Peyer's patch (tissue), 4 donors: ENCODE measurements around the gene RPL10L. TPM values are rescaled to one million over a fixed set of nuclear protein-coding genes. Genes with fewer than 3 reads are reported as not detected.

Source experiments
- DNase-seq, 3 donors: peaks; one replicate each; pipeline ENCODE4 v3.0.0-alpha.2; 2017 to 2019
- H3K27ac ChIP-seq, 4 donors: fragments of 200-600 bp; sonication (generic); one replicate each; pipeline ENCODE4 v1.5.1; 2016 to 2019
- H3K27me3 ChIP-seq, 2 donors: fragments of 200-600 bp; sonication (generic); one replicate each; pipeline ENCODE4 v1.5.1; 2019
- H3K36me3 ChIP-seq, 3 donors: fragments of 200-600 bp; sonication (generic); one replicate each; pipeline ENCODE4 v1.5.1; 2016 to 2019
- H3K4me1 ChIP-seq, 4 donors: fragments of 200-600 bp; sonication (generic); one replicate each; pipeline ENCODE4 v1.5.1; 2016 to 2019
- H3K4me3 ChIP-seq, 4 donors: fragments of 200-600 bp; sonication (generic); 1 replicate in 3 of 4; 2 replicates in 1 of 4; pipeline ENCODE4 v1.5.1; 2016 to 2019; ENCODE audit warnings: mild to moderate bottlenecking in 1 of 4
- H3K9me3 ChIP-seq, 4 donors: fragments of 200-600 bp; sonication (generic); one replicate each; pipeline ENCODE4 v1.5.1; 2016 to 2019; ENCODE audit warnings: mild to moderate bottlenecking in 1 of 4
- CTCF ChIP-seq, 6 experiments: fragments of 450-650 bp in 4 of 6; fragments of 200-600 bp in 2 of 6; sonication (generic) in 1 of 6; IDR thresholded peaks; one replicate each; pipeline ENCODE4 v1.5.1; 2017 to 2019; ENCODE audit warnings: antibody characterized with exemption in 6 of 6, mild to moderate bottlenecking in 3 of 6, moderate library complexity in 1 of 6
- POLR2A ChIP-seq, 2 donors: fragments of 450-650 bp; IDR thresholded peaks; one replicate each; pipeline ENCODE4 v1.5.1; 2017; ENCODE audit warnings: antibody characterized with exemption in 2 of 2, mild to moderate bottlenecking in 2 of 2, moderate library complexity in 2 of 2
- total RNA-seq, 4 donors: library from RNA; depleted of rRNA; stranded (reverse); fragments of >200 nt; gene quantifications; one replicate each; pipeline ENCODE4 v1.1.0, GENCODE V29; 2016

Gene RPL10L
- total RNA-seq, 4 donors from 2014 or later = 1.8 to 5.7 (median 4.0) TPM

GRCh38 chr14:46661728-46662127 lies 10.1 kb upstream of the RPL10L start:
- H3K27ac ChIP-seq = no peak overlapping the region
- H3K36me3 ChIP-seq = no peaks in the 10 kb centered on the region
- TF ChIP-seq CTCF (IDR thresholded peaks at IDR 0.05) = no peak
- TF ChIP-seq POLR2A (IDR thresholded peaks at IDR 0.05) = no peak
- H3K4me3 ChIP-seq = no peak overlapping the region
- H3K9me3 ChIP-seq = peaks cover 0 to 5% (median 0%) of the 10 kb centered on the region in 4 donors
- no peaks in the 10 kb centered on the region for H3K27me3 ChIP-seq
- DNase-seq = no peak
- H3K4me1 ChIP-seq = no peaks in the 10 kb centered on the region

- DNase-seq = no peak
- TF ChIP-seq CTCF (IDR thresholded peaks at IDR 0.05) (no peak), POLR2A (IDR thresholded peaks at IDR 0.05) (no peak)
- H3K4me3 ChIP-seq = no peak overlapping the region
- H3K27me3 ChIP-seq = no peaks in the 10 kb centered on the region
- H3K9me3 ChIP-seq = no peaks in the 10 kb centered on the region
- H3K4me1 ChIP-seq = no peaks in the 10 kb centered on the region
- H3K27ac ChIP-seq = no peak overlapping the region
- no peaks in the 10 kb centered on the region for H3K36me3 ChIP-seq
Observed at GRCh38 chr14:46653031-46653755, 1.6 kb upstream of the RPL10L start.

- Histone ChIP-seq H3K36me3 (no peaks in the 10 kb centered on the region), H3K27me3 (no peaks in the 10 kb centered on the region), H3K27ac (no peak overlapping the region), H3K4me1 (no peaks in the 10 kb centered on the region), H3K4me3 (no peak overlapping the region), H3K9me3 (no peaks in the 10 kb centered on the region)
- no peak for DNase-seq
- no peak for TF ChIP-seq POLR2A (IDR thresholded peaks at IDR 0.05)
- no peak for TF ChIP-seq CTCF (IDR thresholded peaks at IDR 0.05)
Observed at GRCh38 chr14:46646796-46647195, 4.8 kb downstream of the RPL10L start.

GRCh38 chr14:46626876-46627275 lies 24.7 kb downstream of the RPL10L start:
- no peaks in the 10 kb centered on the region for H3K9me3 ChIP-seq
- H3K36me3 ChIP-seq = no peaks in the 10 kb centered on the region
- no peak overlapping the region for H3K4me3 ChIP-seq
- TF ChIP-seq CTCF (IDR thresholded peaks at IDR 0.05) = no peak
- no peak for TF ChIP-seq POLR2A (IDR thresholded peaks at IDR 0.05)
- no peak overlapping the region for H3K27ac ChIP-seq
- no peaks in the 10 kb centered on the region for H3K27me3 ChIP-seq
- no peak for DNase-seq
- no peaks in the 10 kb centered on the region for H3K4me1 ChIP-seq
